Endothelial cell of umbilical vein (primary cell): ENCODE measurements around the gene CNIH2.
A peak's percentile ranks its signal among the peaks of the same experiment; 100 is the strongest.

Source experiments
- EZH2 ChIP-seq: IDR thresholded peaks from 2 replicates; pipeline ENCODE4 v1.6.1; 2012; ENCODE audit warnings: borderline replicate concordance, low read depth, mild to moderate bottlenecking, moderate library complexity, low read length, inconsistent platforms; ENCODE audit not compliant: severe bottlenecking
- JUN ChIP-seq: IDR thresholded peaks from 2 replicates; pipeline ENCODE4 v1.6.1; 2011; ENCODE audit warnings: borderline replicate concordance, low read depth; ENCODE audit not compliant: insufficient read length, insufficient read depth
- POLR2A ChIP-seq: IDR thresholded peaks from 2 replicates; pipeline ENCODE4 v1.6.1; 2012; ENCODE audit warnings: low read depth, mild to moderate bottlenecking, control low read depth, low read length
- POLR2AphosphoS5 ChIP-seq: IDR thresholded peaks from 2 replicates; pipeline ENCODE4 v1.6.1; 2012; ENCODE audit warnings: low read depth, mild to moderate bottlenecking, control low read depth, low read length, moderate library complexity; ENCODE audit not compliant: insufficient read depth
- TF ChIP-seq, protein P1 (sequence below), 2 donors: IDR thresholded peaks; 1 replicate in 1 of 2; 2 replicates in 1 of 2; pipeline ENCODE4 v1.5.1; 2011; ENCODE audit warnings: low read length in 2 of 2, mild to moderate bottlenecking in 2 of 2, moderate library complexity in 2 of 2, control low read depth in 1 of 2, inconsistent platforms in 1 of 2, low read depth in 1 of 2; ENCODE audit not compliant: insufficient read depth in 1 of 2; ENCODE audit errors: extremely low read depth in 1 of 2

DNA sequence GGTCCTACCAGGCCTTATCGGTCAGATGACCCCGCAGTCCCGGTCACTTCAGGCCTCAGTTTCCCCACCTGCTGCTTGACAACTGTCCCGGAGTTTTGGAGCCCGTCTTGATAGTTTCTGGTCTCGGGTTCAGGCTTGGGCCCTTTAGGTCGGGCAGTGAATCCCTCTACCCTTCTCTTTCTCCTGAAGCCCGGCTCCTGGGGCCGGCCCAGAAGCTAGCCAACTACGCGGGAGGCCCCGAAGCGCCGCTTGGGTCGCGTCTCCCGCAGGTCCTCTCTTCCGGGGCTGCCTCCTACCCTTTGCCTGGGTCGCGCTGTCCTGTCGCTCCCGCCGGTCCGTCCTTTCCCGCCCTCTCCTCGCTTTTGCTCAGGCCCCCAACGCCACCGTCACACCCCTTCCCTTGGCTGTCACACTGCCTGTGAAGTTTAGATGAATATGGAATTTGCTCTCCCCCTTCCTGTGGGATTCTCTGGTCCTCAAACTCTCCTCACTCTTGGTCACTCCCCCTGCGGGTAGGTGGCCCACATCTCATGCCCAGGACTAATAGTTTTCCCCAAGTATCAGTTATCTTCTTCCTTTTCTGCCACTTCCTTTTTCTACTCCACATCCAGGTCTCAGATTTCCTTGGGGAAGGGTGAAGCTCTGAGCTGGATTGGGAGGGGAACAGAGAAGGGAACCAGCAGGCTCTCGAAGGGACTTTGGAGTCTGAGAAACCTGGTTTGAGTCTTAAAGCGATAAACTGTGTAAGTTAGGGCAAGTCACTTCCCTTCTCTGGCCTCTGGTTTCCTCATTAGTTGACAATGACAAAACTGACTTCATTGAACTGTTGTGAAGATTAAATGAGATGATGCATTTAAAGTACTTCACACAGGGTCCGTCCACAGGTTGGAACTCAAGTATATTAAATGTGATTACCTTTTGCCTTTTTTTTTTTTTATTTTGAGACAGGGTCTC is 8.7 kb upstream of the CNIH2 start:
- TF ChIP-seq, protein P1, sequence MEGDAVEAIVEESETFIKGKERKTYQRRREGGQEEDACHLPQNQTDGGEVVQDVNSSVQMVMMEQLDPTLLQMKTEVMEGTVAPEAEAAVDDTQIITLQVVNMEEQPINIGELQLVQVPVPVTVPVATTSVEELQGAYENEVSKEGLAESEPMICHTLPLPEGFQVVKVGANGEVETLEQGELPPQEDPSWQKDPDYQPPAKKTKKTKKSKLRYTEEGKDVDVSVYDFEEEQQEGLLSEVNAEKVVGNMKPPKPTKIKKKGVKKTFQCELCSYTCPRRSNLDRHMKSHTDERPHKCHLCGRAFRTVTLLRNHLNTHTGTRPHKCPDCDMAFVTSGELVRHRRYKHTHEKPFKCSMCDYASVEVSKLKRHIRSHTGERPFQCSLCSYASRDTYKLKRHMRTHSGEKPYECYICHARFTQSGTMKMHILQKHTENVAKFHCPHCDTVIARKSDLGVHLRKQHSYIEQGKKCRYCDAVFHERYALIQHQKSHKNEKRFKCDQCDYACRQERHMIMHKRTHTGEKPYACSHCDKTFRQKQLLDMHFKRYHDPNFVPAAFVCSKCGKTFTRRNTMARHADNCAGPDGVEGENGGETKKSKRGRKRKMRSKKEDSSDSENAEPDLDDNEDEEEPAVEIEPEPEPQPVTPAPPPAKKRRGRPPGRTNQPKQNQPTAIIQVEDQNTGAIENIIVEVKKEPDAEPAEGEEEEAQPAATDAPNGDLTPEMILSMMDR (IDR thresholded peaks at IDR 0.05; ENCODE audit: extremely low read depth in 1 of 2, insufficient read depth in 1 of 2, low read depth in 1 of 2, low read length in 2 of 2), result peak in 1 of 2 donors; percentile 26
- peak; percentile 34 for TF ChIP-seq POLR2A
- TF ChIP-seq EZH2, result no peak
- no peak for TF ChIP-seq POLR2AphosphoS5
- no peak for TF ChIP-seq JUN
